HG03439 (cell line): ENCODE measurements around the gene PSKH1.
"Not testable (repeated sequence)": the region's sequence is repeated elsewhere in the genome, so short reads cannot be mapped to it uniquely, and the experiment has no call there.

Source experiments
- ATAC-seq: cut with Tn5 transposase; IDR thresholded peaks from one replicate; pipeline ENCODE4 v1.9.1; 2021; ENCODE audit warnings: mild to moderate bottlenecking, moderate library complexity; ENCODE audit not compliant: unreplicated experiment

The PSKH1 gene

DNA sequence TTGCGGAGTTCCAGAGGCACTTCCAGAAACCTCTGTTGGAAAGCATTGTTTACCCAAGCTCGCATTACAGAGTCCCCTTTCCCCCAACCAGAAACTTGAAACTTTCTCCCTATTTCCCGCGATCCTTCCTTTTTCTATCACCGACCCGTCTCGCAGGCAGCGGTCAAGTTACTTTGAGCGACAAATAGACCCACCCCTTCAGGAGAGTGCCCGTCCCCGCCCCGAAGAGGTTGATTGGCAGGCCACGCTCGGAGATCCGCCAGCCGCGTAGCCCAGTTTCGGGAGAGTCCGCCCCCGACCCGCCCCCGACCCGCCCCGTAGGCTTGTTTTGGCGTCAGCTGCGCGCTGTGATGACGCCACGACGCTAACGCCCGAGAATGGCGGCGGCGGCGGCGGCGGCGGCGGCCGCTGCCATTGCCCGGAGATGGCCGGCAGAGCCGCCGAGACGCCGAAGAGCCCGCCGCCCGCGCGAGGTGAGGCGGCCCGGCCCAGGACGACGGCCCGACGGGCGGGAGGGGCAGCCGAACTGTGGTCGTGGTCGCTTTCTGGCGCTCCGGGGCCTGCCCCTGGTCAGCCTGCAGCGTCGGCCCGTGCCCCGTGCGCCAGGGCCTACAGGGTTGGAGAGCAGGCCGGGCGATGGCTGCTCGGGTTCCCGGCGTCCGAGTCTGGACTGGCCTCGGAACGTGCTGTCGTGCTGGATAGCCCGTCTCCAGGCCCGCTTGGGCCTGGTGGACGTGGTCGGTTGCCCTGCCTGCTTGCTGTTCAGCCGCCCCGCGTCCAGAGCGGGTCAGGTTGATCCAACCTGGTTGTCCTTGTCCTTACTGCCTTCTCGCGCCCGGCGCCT is at the start of gene PSKH1:
PSKH1 (plus strand) TSS at position 356 of the 844 bp plus-strand sequence. CDS start 15,496 bp downstream, outside the sequence.
- peak; percentile 83 for ATAC-seq

DNA sequence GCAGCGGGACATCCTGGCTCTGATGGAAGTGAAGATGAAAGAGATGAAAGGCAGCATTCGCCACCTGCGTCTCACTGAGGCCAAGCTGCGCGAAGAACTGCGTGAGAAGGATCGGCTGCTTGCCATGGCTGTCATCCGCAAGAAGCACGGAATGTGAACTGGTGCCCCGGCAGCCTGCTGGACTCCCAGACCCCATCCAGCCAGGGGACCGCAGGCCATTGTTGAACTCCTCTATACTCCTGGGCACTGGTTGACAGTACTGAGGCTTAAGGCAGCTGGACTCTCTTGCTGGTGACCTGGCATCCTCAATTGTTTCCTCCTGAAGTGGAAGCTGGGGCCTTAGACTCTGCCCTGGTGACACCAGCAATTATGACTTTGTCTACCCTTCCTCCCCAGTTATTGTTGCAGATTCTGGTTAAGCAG is 49.7 kb upstream of the PSKH1 start:
- ATAC-seq: no peak

DNA sequence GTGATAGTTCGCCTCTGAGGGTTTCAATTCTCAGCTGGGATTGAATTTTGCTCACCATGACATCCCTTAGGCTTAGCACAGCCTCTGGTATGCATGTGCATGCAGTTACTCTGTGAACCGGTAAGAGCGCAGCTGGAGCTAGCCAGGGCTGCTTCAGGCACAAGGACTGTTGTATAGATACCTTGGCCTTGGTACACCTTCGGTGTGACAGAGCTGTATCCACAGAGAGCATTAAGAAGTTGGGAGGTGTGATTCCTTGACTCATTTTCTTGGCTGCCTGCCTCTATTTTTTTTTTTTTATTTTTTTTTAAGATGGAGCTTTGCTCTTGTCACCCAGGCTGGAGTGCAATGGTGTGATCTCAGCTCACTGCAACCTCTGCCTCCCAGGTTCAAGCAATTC is 48.6 kb upstream of the PSKH1 start:
- no peak for ATAC-seq

DNA sequence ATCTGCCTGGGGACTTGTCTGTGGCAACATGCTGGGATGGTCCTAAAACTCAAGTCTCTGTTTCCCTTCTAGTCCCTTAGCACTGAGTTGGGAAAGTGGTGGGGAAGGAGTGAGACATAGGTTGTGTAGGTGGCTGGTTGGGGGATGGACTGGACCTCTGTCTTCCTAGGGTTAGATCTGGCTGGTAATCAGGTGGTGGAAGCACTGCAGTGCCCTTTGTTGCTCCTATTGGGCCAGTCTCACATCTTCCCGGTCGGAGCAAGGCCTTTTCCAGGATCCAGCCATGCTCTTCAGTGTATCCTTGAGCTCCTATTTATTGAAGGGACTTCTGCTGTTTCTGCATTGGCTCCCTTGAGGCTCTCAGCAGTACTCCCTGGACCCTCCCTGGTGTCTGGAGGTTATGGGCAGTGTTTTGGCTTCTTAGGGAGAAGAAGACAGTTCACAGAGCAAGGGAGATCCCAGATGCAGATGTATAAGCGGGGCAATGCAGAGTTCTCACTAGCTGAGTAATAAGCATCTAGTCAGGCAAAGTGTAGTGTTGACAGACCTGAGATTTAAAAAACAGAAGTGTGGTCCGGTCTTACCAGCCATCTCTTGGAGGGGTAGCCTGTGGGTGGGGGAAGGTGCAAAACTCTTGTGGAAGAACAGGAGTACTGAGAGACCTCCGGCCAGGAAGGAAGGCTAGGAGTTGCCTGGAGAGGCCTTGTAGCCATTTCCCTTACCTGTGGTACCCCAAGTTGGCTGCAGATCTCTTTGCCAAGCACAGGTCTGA is 47.6 kb upstream of the PSKH1 start:
- ATAC-seq: no peak

DNA sequence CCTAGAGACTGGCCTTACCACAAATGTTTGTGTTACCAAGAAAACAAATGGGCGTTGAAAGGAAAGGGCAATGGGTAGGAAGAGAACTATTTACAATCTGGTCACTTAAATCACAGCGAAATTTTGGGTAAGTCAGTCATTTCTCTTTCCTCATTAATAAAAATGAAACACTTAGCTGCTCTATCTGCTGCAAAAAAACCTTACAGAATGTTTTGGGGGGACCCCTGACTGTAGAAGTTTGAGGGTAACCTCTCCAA is 47.1 kb upstream of the PSKH1 start:
- no peak for ATAC-seq

DNA sequence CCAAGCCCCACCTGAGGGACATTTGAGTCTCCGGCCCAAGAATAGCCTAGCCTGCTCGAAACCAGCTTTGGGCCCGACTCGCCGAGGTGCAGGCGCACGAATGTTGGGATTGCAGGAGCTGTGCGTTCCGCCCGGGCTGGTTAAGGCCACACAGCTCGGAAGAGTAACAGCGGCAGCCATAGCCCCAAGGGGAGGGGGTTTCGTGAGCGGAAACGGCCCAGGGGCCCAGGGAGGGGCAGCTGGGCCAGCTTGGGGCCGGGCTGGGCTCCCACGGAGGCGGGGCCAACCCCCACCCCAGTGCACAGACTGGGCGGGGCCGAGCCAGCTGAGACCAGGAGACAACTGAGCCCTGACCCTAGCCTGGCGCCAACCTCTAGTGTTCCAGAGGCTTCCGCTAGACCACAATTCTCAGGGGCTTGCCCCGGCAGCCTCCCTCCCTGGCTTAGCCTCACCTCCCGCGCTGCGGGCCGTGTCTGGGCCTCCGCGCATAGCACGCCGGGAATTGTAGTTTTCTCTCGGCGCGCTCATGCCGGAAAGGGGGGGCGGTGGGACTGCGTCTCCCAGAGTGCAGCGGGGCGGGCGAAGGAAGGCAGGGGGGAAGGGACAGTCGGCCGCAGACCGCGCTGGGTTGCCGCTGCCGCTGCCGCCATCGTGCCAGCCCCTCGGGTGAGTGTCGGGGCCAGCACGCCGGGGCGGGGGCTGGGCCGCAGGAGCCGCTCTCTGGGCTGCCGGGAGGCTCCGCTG is 46.6 kb upstream of the PSKH1 start, which contains the start of gene NUTF2:
NUTF2 (plus strand) TSS at position 614 of the 744 bp plus-strand sequence. CDS start 18,198 bp downstream, outside the sequence.
- ATAC-seq: peak; percentile 56

DNA sequence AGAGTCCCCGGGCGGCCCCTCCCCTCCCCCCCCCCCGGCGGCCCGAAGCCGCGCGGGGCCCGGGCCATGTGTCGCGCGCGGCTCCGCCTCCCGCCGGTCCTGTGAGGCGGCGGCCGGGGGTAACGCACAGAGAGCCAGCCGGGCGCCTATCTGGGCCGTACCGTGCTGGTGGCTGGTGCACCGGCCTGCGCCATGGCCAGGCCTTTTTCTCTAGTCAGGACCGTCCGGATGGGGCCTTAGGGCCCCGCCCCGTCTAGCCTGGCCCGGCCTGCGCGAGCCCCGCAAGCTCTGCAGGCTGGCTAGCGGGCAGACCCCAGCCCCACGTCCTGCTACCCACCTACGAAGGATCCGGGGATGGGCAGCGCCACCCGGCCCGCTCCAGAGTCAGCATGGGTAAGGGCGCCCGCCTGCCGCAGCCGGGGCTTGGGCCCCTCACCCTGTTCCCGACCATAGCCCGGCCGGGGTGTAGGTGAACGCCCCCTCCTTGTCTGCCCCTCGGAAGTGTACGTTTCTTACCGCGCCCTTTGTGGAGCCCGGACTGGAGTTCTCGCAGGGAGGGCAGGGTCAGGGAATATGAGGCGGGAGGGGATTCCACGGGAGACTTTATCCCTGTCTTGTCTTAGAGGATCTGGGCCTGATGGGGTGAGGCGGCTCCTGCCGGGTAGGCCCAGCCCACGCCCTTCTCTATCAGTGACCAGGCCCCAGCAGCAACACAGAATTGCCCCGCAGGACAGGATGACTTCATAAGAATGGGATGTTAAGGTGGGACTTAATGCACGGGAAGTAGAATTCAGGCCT is 45.8 kb upstream of the PSKH1 start, which contains the start of gene CENPT:
CENPT (minus strand) TSS at position 630 of the 798 bp plus-strand sequence. CDS start 13,834 bp downstream, outside the sequence.
- peak; percentile 37 for ATAC-seq

DNA sequence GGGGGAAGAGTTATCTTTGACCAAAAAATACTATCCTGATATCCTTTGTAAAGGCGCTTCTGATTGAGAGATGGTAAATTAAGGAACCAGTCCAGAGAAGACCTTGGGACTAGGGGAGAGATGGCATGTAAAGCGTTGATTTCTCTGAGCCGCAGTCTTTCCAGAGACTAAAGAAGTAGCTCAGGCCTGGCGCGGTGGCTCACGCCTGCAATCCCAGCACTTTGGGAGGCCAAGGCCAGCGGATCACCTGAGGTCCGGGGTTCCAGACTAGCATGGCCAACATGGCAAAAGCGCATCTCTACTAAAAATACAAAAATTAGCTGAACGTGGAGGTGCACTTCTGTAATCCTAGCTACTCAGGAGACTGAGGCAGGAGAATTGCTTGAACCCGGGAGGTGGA is 44.9 kb upstream of the PSKH1 start:
- no peak for ATAC-seq

DNA sequence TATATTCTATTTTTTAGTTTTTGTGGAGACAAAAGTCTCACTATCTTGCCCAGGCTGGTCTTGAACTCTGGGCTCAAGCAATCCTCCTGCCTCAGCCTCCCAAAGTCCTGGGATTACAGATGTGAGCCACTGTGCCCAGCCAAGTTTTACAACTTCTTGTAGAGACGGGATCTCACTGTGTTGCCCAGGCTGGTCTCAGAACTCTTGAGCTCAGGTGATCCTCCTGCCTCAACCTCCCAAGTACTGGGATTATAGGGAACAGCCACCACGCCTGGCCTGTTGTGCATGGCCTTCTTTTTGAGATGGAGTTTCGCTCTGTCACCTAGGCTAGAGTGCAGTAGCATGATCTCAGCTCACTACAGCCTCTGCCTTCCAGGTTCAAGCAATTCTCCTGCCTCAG is 39.4 kb upstream of the PSKH1 start:
- ATAC-seq: no peak

DNA sequence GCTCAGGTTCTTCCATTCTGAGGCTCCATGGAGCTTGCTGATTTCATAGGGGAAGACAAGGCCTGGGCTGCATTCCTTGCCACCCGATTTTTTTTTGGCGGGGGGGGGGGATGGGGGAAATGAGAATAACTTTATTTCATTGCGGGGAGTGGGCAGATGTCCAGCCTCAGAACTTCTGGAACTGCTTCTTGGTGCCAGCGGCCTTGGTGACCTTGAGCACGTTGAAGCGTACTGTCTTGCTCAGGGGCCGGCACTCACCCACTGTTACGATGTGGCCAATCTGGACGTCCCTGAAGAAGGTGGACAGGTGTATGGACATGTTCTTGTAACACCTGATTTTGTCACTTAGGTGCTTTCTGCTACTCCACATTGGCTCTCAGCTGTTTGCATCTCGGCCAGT is 37.3 kb upstream of the PSKH1 start:
- ATAC-seq: no peak

DNA sequence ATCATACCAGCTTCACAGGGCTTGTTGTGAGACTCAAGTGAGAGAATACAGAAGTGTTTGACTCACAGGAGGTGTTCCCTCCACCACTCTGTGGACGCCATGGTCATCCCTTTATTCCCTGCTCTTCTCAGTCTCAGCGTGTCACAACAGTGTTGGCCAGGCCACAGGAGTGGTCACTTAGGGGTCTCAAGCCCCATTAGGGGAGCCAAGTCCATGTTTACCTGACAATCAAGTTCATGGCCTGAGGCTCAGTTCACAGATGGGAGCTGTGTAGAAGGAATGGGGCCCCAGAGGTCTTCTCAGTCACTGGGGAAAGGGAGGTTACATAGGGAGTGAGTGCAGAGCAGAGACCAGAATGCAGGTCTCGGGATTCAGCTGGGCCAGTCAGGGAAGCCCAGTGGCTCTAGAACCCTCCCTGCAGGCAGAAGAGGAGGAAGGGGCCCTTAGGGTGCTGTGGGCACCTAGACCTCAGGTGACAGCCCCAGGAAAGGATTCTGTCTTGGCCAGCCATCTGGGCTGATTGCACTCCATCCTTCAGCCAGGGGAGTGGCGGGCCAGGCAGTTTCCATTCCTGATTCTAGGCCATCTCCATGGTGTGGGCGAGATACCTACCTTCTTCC is 36.0 kb upstream of the PSKH1 start:
- no peak for ATAC-seq

DNA sequence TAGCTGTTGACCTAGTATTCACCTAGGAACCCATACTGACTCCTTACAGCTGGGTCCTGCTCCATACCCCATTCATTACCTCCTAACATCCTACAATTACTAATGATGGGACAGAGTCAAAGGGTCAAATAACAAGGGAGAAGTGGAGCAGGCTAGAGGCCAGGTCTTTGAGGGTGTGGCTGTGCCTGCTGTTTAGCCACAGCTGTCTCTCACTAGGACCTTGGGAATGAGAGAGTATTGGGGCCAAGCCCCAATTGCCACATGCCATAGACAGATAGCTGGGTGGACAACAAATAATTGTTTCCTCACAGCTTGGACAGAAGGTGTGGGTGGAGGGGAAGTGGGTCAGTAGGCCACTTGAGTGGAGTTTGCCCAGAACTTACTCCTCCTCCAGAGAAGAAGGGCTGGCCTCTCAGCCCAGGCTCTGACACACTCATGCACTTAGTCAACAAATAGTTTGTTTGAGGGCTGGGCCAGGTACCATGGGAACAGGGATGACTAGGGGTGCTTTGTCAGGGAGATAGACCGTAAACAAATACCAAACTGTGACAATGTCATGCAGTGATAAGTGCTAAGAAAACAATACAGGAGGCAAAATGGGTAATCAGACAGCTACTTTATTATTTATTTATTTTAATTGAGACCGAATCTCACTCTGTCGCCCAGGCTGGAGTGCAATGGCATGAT is 35.4 kb upstream of the PSKH1 start:
- ATAC-seq: no peak

DNA sequence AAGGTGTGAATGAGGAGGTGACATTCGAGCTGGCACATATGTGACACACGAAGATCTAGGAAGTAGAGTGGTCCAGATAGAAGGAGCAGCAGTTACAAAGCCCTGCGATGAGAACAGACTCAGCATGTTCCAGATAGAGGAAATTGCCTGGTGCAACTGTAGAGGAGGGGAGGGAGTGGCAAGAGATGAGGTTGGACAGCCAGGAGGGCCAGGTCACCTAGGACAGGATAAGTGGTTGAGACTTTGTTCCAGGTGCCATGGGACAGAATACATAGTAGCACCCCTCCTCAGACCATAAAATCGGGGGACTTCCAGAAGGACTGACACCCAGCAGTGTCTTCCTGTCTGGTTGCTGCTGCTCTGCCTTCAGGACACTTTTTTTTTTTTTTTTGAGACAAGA is 34.6 kb upstream of the PSKH1 start:
- no peak for ATAC-seq

DNA sequence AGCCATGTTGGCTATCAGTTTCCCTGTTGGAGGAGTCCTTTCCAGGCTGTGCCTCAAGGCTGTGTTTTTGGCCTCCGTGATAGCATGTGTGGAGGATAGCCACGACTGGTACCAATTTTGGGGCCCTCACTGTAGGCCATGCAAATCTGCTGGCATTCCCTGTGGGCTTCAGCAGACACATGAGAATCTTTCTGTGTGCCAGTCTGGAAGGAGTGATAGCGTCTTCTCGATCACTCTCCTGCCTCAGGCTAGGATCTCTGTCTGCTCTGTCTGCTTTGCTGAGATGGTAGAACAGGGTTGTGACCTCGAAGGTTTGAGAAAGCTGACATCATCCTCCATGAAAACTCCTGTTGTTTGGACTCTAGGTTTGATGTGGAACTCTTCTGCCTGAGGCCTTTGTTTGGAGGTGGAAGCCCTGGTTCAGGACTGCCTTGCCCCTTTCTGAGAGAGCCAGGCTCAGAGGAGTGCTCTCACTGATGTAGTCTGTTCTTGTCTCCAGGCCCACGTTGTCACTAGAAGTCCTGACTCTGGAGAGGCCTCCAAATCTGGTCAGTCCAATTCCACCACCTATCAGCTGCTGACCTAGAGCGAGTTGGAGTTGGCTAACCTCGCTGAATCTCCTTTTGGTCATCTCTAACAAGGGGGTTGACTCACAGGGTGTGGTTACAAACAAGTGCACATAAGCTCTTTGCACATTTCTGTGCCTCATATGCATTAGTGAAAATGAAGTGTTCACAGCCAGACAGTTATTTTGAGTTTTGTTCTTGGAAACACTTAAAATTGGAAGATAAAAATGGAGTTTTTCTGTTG is 32.3 kb upstream of the PSKH1 start:
- ATAC-seq: no peak

DNA sequence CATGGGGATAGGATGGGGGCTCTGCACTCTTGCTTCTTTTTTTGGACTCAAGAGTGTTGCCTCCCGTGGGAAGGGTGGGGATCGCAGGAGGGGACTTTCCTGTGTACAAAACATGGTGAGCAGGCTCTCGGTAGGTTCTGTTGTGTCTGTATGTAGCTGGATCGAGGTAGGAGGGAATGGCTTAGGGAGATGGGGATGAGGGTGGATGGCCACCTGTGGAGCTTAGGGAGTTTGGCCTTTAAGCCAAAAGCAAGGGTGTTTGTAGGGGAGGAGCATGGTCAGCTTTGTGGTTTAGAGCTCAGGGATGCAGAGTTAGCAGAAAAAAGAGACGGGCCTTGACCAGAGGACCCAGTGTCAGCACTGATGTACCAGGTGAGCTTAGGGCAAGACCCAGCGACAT is 31.2 kb upstream of the PSKH1 start:
- ATAC-seq: no peak

DNA sequence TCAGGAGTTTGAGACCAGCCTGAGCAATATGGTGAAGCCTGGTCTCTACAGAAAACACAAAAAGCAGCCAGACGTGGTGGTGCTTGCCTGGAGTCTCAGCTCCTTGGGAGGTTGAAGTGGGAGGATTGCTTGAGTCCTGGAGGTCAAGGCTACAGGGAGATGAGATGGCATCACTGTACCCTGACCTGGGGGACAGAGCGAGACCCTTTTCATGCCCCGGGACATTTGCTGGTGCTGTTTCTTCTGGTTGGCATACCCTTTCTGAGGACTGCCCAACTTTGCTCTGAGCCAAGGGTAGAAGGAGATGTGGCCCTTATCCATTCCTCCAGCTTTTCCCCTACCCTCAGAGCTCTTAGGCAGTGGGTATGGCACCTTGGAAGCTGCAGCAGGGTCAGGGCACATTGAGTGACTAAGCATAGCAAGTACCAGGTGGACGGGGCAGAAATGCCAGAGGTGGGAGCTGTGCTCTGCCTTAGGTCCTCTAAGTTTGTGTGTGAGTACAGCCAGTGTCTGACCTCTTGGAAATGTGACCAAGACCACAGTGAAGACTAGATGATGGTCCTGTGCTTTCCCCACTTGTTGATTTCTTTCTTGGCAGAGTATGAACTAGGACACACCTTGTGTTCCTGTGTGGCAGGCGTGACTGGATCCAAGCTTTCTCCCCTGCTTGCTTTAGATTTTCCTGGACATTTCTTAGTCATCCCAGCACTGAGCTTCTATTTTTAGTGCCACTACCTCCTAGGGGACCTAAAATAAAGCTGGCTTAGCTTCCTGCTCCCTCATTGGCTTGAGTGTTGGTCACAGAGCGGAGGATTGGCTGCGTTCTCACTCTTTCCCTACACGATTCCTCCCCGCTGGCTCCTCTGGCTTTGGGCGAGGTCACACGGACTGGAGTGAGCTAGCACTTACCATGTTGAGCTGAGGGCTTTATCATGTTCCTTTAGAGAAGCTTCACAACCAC is 30.2 kb upstream of the PSKH1 start:
- no peak for ATAC-seq

DNA sequence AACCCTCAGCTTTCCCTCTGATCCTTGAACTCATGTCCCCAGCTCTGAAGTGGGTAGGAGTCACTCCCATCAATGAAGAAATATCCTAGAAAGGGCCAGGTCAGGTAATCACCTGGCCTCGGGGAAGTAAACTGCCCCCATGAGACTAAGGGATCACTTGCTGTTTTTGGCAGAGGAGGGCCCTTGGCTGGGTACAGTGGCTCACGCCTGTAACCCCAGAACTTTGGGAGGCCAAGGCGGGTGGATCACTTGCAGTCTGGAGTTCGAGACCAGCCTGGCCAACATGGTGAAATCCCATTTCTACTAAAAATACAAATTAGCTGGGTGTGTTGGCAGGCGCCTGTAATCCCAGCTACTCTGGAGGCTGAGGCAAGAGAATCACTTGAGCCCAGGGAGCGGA is 29.0 kb upstream of the PSKH1 start:
- not testable (repeated sequence) for ATAC-seq

DNA sequence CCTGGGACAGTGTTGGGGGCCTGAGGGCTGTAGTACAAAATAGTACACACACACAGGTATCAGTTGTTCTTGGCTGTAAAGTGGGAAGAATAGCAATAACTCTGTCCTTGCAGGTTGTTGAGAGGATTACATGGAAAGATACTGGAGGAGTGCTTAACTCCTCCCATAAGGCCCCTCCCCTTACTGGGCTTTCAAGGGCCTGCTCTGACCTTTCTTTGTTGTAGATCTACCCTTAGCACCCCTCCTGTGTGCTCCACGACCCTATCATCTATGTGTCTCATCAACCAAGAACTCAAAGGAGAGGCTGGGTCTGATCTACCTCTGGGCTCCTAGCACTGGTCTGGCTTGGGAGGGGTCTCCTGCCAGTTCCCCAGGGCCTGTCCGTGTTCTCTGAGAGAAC is 28.5 kb upstream of the PSKH1 start:
- no peak for ATAC-seq
